Measurements from ENCODE around the gene TXNRD2. TPM values are rescaled to one million over a fixed set of nuclear protein-coding genes. Genes with fewer than 3 reads are reported as not detected.

The TXNRD2 gene
- total and polyA plus RNA-seq, 7 donors: 13.7 to 35.1 (median 21.1) TPM

DNA sequence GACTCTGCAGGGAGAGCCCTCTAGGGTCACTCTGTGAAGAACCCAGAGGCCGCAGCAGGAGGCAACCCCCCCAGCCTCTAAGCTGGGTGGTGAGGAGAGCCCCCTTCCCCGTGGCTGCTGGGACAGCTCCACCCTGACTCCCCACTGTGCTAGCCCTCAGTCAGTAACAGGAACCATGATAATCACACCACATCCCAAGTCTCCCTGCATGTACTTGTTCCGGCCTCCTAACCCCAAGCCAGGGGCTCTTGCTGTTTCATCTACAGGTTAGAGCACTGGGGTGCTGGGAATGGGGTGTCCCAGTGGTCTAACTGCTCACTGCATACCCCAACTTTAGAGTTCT lies 48.1 kb upstream of the TXNRD2 start:
- ATAC-seq (no peak), DNase-seq (peak; percentile 3 to 48)
- 83 to 100% (median 87%) methylated on average over 2 to 3 of the region's 3 CpGs for WGBS, 3 donors
- H3K36me3 ChIP-seq (ENCODE audit: insufficient read depth in 1 of 2, low read depth in 1 of 2): no peaks in the 10 kb centered on the region
- peaks cover 30% of the 10 kb centered on the region for H3K4me1 ChIP-seq
- TF ChIP-seq, protein P1, sequence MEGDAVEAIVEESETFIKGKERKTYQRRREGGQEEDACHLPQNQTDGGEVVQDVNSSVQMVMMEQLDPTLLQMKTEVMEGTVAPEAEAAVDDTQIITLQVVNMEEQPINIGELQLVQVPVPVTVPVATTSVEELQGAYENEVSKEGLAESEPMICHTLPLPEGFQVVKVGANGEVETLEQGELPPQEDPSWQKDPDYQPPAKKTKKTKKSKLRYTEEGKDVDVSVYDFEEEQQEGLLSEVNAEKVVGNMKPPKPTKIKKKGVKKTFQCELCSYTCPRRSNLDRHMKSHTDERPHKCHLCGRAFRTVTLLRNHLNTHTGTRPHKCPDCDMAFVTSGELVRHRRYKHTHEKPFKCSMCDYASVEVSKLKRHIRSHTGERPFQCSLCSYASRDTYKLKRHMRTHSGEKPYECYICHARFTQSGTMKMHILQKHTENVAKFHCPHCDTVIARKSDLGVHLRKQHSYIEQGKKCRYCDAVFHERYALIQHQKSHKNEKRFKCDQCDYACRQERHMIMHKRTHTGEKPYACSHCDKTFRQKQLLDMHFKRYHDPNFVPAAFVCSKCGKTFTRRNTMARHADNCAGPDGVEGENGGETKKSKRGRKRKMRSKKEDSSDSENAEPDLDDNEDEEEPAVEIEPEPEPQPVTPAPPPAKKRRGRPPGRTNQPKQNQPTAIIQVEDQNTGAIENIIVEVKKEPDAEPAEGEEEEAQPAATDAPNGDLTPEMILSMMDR (IDR thresholded peaks at IDR 0.05): no peak
- intact Hi-C loops (cut with DNase I): no loop called here
- H3K4me3 ChIP-seq: no peak overlapping the region
- no peaks in the 10 kb centered on the region for H3K9me3 ChIP-seq
- no peak overlapping the region for H3K27ac ChIP-seq
- no peaks in the 10 kb centered on the region for H3K27me3 ChIP-seq (ENCODE audit: insufficient read depth in 3 of 3, low read length in 2 of 3)

GRCh38 chr22:19988965-19989724 lies 47.5 kb upstream of the TXNRD2 start:
- WGBS, 3 donors: 79 to 87% (median 81%) methylated on average over 18 of the region's 18 CpGs
- ATAC-seq: no peak

DNA sequence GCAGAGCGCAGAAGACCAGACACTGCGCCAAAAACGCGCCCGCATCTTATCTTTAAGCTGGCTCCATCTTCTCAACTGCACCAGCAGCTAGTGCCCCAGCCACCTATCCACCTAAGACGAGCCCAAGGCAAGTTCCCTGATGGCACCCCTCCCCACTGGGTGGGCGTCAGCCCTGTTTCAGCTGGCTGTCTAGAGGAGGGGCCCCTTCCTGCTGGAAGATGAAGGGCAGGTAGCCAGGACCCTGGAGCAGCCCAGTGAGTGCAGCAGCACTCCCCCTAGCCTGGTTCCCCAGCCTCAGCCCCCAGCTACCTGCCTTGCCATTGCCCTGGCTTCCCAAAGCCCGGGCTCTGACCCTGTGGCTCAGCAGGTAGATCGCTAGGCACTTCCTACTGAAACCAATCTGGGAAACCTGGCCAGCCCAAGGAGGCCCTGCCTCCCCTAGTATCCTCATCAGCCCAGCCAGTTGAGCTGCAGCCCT lies 46.8 kb upstream of the TXNRD2 start:
- Histone ChIP-seq H3K4me3 (no peak overlapping the region), H3K4me1 (peaks cover 41% of the 10 kb centered on the region), H3K36me3 (ENCODE audit: insufficient read depth in 1 of 2, low read depth in 1 of 2) (no peaks in the 10 kb centered on the region), H3K27me3 (ENCODE audit: insufficient read depth in 3 of 3, low read length in 2 of 3) (no peaks in the 10 kb centered on the region), H3K27ac (no peak overlapping the region), H3K9me3 (no peaks in the 10 kb centered on the region)
- DNase-seq: peak in 1 of 2 donors; percentile 39
- TF ChIP-seq, protein P1 (IDR thresholded peaks at IDR 0.05): no peak
- intact Hi-C loops (cut with DNase I): no loop called here
- no peak for ATAC-seq
- WGBS, 3 donors: 95 to 99% (median 96%) methylated on average over 9 of the region's 9 CpGs

More at GRCh38 chr22:19988965-19989724, 47.5 kb upstream of the TXNRD2 start:
- Histone ChIP-seq H3K9me3 (no peaks in the 10 kb centered on the region), H3K4me3 (no peak overlapping the region), H3K27me3 (ENCODE audit: insufficient read depth in 3 of 3, low read length in 2 of 3) (no peaks in the 10 kb centered on the region), H3K36me3 (ENCODE audit: insufficient read depth in 1 of 2, low read depth in 1 of 2) (no peaks in the 10 kb centered on the region), H3K27ac (no peak overlapping the region), H3K4me1 (peaks cover 33% of the 10 kb centered on the region)
- TF ChIP-seq, protein P1 (IDR thresholded peaks at IDR 0.05): no peak
- intact Hi-C loops (cut with DNase I): no loop called here
- peak; percentile 5 to 45 for DNase-seq

DNA sequence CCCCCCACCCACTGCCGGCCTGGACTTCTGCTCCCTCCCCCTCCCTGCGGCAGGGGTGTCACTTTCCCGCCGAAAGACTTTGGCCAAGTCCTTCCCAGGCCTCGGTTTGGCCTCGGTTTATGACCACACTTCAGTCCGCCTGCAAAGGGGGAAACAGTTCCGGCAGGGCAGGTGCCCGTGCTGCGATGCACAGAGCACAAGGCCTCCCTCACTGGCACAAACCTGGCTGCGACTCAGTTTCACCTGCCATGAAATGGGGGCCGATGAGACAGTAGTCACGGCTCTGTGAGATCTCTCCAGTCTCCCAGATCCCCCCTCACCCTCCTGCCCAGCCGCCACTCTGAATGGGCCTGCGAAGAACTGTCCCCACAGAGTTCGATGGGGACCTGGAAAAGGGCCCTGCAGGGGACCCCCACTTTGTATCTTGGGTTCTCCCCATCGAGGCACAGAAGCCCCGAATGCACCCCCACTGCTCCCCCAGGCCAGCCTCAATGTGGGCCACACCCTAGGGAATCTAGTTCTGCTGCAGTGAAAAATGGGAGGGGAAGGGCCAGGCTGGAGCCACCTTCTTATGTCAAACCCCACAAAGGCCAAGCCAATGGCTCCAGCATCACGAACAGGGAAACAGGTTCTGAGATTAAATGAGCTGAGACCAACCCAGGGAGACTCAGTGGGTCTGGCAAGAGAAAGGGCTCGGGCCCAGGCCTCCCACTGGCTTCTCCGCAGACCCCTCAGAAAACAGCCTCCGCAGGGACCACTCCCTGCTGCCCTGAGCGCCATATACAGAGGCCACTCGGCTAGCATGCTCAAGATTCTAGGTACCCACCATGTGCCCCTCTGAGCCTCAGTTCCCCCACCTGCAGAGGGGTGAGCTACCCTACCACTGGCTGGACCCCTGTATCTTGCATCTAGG lies 46.0 kb upstream of the TXNRD2 start:
- Histone ChIP-seq H3K4me1 (peaks cover 48% of the 10 kb centered on the region), H3K27ac (peak overlapping the region; percentile 94), H3K36me3 (ENCODE audit: insufficient read depth in 1 of 2, low read depth in 1 of 2) (no peaks in the 10 kb centered on the region), H3K27me3 (ENCODE audit: insufficient read depth in 3 of 3, low read length in 2 of 3) (no peaks in the 10 kb centered on the region), H3K4me3 (peak overlapping the region; percentile 82), H3K9me3 (no peaks in the 10 kb centered on the region)
- ATAC-seq (no peak), DNase-seq (peak in 1 of 2 donors; percentile 43)
- TF ChIP-seq, protein P1 (IDR thresholded peaks at IDR 0.05): no peak
- WGBS, 3 donors: 53 to 66% (median 56%) methylated on average over 22 to 24 of the region's 24 CpGs
- intact Hi-C loops (cut with DNase I): no loop called here
